CD4-positive, alpha-beta T cell (primary cell): ENCODE data around the gene UGT1A5. TPM values are rescaled to one million over a fixed set of nuclear protein-coding genes. Genes with fewer than 3 reads are reported as not detected.

Source experiments
- ATAC-seq: fragments of 200-7000 bp; cut with Tn5 transposase; one replicate; pipeline ENCODE4 v1.10.0; 2022; ENCODE audit warnings: mild to moderate bottlenecking; ENCODE audit not compliant: poor library complexity
- CTCF ChIA-PET: fragments of 350-600 bp; sonication (Branson Sonifier 250); formaldehyde crosslinking; loops from one replicate; lab custom pipeline; 2021; ENCODE audit warnings: antibody characterized with exemption, inconsistent platforms; lab: Charles Lee
- POLR2A ChIA-PET: fragments of 350-600 bp; sonication (Branson Sonifier 250); formaldehyde crosslinking; loops from one replicate; lab custom pipeline; 2021; ENCODE audit warnings: antibody characterized with exemption, inconsistent platforms; lab: Charles Lee
- DNase-seq, 14 experiments: peaks; one replicate each; pipeline ENCODE4 v3.0.0-alpha.2; 2013 to 2020; ENCODE audit warnings: mixed read lengths in 2 of 14
- H3K27ac ChIP-seq, 2 donors: one replicate each; pipeline versions ENCODE4 v1.5.1 to v1.7.0; 2013; ENCODE audit warnings: low read length in 2 of 2, low read depth in 1 of 2, mild to moderate bottlenecking in 1 of 2
- H3K27me3 ChIP-seq, 2 experiments: 1 replicate in 1 of 2; 2 replicates in 1 of 2; pipeline versions ENCODE4 v1.6.1 to v1.7.0; 2013; ENCODE audit warnings: low read length in 2 of 2, control low read depth in 1 of 2, mild to moderate bottlenecking in 1 of 2, moderate library complexity in 1 of 2; ENCODE audit not compliant: insufficient read depth in 2 of 2, control insufficient read depth in 1 of 2
- H3K36me3 ChIP-seq: one replicate; pipeline ENCODE4 v1.6.1; 2013; ENCODE audit warnings: low read length, control low read depth; ENCODE audit not compliant: insufficient read depth
- H3K4me1 ChIP-seq: one replicate; pipeline ENCODE4 v1.6.1; 2013; ENCODE audit warnings: low read length, control low read depth; ENCODE audit not compliant: insufficient read depth
- H3K4me3 ChIP-seq: one replicate; pipeline ENCODE4 v1.5.1; 2013; ENCODE audit warnings: mild to moderate bottlenecking, low read length, moderate library complexity
- H3K9me3 ChIP-seq, 2 experiments: 1 replicate in 1 of 2; 2 replicates in 1 of 2; pipeline versions ENCODE4 v1.6.1 to v1.7.0; 2013; ENCODE audit warnings: low read length in 2 of 2, mild to moderate bottlenecking in 2 of 2, control low read depth in 1 of 2, moderate library complexity in 1 of 2; ENCODE audit not compliant: control insufficient read depth in 1 of 2, insufficient read depth in 1 of 2
- H3K27ac Mint-ChIP-seq: one replicate; pipeline ENCODE4 v1.8.0; 2020; ENCODE audit warnings: mixed read lengths
- H3K27me3 Mint-ChIP-seq: one replicate; pipeline ENCODE4 v1.8.0; 2021; ENCODE audit warnings: mixed read lengths
- H3K36me3 Mint-ChIP-seq: one replicate; pipeline ENCODE4 v1.8.0; 2021; ENCODE audit warnings: low read depth, mixed read lengths
- H3K4me1 Mint-ChIP-seq: one replicate; pipeline ENCODE4 v1.8.0; 2021; ENCODE audit warnings: low read depth, mixed read lengths
- H3K4me3 Mint-ChIP-seq: one replicate; pipeline ENCODE4 v1.8.0; 2020; ENCODE audit warnings: mild to moderate bottlenecking, mixed read lengths
- H3K9me3 Mint-ChIP-seq: one replicate; pipeline ENCODE4 v1.8.0; 2020; ENCODE audit warnings: mixed read lengths
- intact Hi-C, 2 experiments: fragments of 100-400 bp; cut with DNase I in 1 of 2; cut with micrococcal nuclease in 1 of 2; formaldehyde crosslinking; loops; one replicate each; pipeline versions ENCODE4 v1.15.1 to v1.9.0; 2023 to 2025; cut with DNase I, micrococcal nuclease
- total RNA-seq, 174 experiments: library from RNA in 2 of 174; stranded (reverse) in 2 of 174; gene quantifications; one replicate each; pipeline ENCODE4 v1.2.3 and lab custom pipeline; 2021 to 2026
- TF ChIP-seq, protein P1 (sequence below): fragments of 200-600 bp; IDR thresholded peaks from one replicate; pipeline ENCODE4 v1.8.0; 2022; ENCODE audit warnings: antibody characterized with exemption, mild to moderate bottlenecking

The UGT1A5 gene
- total RNA-seq, 2 experiments from 2014 or later: not detected

DNA sequence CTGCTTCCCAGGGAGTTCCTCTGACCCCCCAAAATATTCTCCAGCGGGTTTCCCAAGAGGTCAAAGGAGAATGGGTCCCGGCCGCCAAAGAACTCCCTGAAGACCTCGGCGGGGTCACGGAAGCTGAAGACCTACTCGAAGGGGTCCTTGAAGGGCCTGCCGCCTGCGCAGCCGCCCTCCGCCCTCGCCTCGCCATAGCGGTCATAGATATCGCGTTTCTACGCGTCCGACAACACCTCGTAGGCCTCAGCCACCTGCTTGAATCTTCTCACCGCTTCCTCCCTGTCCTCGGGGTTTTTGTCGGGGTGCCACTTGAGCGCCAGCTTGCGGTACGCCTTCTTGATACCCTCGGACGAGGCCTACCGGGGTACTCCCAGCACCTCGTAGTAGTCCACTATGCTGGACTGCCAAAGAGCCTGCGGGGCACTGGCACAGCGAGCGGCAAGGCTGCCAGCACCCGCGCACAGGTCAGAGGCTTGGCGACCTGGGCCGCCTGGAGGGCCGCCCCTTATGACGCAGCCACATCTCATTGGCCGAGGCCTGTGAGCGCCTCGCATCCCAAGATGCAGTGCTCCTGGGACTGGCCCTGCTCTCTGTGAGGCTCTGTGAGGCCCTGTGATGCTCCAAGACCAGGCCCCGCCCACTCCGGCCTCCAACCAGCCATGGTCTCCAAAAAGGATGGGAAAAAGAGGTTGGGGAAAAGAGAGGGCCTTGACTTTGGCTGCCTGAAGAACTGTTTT is 42.3 kb downstream of the UGT1A5 start:
- TF ChIP-seq, protein P1, sequence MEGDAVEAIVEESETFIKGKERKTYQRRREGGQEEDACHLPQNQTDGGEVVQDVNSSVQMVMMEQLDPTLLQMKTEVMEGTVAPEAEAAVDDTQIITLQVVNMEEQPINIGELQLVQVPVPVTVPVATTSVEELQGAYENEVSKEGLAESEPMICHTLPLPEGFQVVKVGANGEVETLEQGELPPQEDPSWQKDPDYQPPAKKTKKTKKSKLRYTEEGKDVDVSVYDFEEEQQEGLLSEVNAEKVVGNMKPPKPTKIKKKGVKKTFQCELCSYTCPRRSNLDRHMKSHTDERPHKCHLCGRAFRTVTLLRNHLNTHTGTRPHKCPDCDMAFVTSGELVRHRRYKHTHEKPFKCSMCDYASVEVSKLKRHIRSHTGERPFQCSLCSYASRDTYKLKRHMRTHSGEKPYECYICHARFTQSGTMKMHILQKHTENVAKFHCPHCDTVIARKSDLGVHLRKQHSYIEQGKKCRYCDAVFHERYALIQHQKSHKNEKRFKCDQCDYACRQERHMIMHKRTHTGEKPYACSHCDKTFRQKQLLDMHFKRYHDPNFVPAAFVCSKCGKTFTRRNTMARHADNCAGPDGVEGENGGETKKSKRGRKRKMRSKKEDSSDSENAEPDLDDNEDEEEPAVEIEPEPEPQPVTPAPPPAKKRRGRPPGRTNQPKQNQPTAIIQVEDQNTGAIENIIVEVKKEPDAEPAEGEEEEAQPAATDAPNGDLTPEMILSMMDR: no peak
- Histone ChIP-seq H3K36me3 (no peaks in the 10 kb centered on the region), H3K9me3 (peaks cover 0 to 16% of the 10 kb centered on the region in 2 experiments), H3K4me1 (no peaks in the 10 kb centered on the region), H3K27ac (no peak overlapping the region), H3K27me3 (no peaks in the 10 kb centered on the region), H3K4me3 (no peak overlapping the region)
- H3K36me3 Mint-ChIP-seq: no peaks in the 10 kb centered on the region
- no peak overlapping the region for H3K4me3 Mint-ChIP-seq
- ATAC-seq: no peak
- H3K9me3 Mint-ChIP-seq: peaks cover 7% of the 10 kb centered on the region
- POLR2A ChIA-PET: no interaction called here
- no peak overlapping the region for H3K27ac Mint-ChIP-seq
- peaks cover 29% of the 10 kb centered on the region for H3K27me3 Mint-ChIP-seq
- DNase-seq: no peak
- CTCF ChIA-PET: no interaction called here
- H3K4me1 Mint-ChIP-seq: no peaks in the 10 kb centered on the region
- intact Hi-C loops: no loop called here

DNA sequence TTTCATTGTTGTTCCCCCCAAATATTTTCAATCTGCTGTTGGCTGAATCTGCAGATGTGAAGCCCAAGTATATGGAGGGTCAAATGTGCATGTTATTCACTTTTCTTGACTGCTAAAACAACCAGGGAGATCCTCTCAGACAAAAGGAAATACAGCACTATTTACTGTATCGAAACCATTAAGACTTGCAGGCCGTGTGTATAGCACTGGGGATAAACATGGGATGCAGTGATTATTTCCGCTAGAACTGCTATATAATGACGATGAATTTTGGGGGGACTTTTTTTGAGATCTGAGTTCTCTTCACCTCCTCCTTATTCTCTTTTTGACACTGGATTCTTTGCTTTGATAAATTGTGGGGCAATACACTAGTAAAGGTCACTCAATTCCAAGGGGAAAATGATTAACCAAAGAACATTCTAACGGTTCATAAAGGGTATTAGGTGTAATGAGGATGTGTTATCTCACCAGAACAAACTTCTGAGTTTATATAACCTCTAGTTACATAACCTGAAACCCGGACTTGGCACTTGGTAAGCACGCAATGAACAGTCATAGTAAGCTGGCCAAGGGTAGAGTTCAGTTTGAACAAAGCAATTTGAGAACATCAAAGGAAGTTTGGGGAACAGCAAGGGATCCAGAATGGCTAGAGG is 43.8 kb downstream of the UGT1A5 start:
- ATAC-seq: no peak
- no peak overlapping the region for H3K4me3 ChIP-seq
- peaks cover 0 to 7% of the 10 kb centered on the region in 2 experiments for H3K9me3 ChIP-seq
- H3K27ac ChIP-seq: no peak overlapping the region
- Mint-ChIP-seq H3K9me3 (peaks cover 3% of the 10 kb centered on the region), H3K27ac (no peak overlapping the region), H3K36me3 (no peaks in the 10 kb centered on the region), H3K27me3 (peaks cover 23% of the 10 kb centered on the region), H3K4me1 (no peaks in the 10 kb centered on the region), H3K4me3 (no peak overlapping the region)
- POLR2A ChIA-PET: no interaction called here
- no peaks in the 10 kb centered on the region for H3K36me3 ChIP-seq
- intact Hi-C loops: no loop called here
- TF ChIP-seq, protein P1: no peak
- H3K4me1 ChIP-seq: no peaks in the 10 kb centered on the region
- CTCF ChIA-PET: no interaction called here
- DNase-seq: no peak
- H3K27me3 ChIP-seq: no peaks in the 10 kb centered on the region

- ChIA-PET CTCF (no interaction called here), POLR2A (no interaction called here)
- H3K4me1 Mint-ChIP-seq: no peaks in the 10 kb centered on the region
- Histone ChIP-seq H3K27me3 (no peaks in the 10 kb centered on the region), H3K9me3 (peaks cover 0 to 7% of the 10 kb centered on the region in 2 experiments), H3K4me3 (no peak overlapping the region), H3K27ac (no peak overlapping the region), H3K36me3 (no peaks in the 10 kb centered on the region), H3K4me1 (no peaks in the 10 kb centered on the region)
- H3K4me3 Mint-ChIP-seq: no peak overlapping the region
- intact Hi-C loops: no loop called here
- TF ChIP-seq, protein P1: no peak
- H3K36me3 Mint-ChIP-seq: no peaks in the 10 kb centered on the region
- DNase-seq: no peak
- no peak for ATAC-seq
- H3K27ac Mint-ChIP-seq: no peak overlapping the region
- H3K27me3 Mint-ChIP-seq: peaks cover 16% of the 10 kb centered on the region
- no peaks in the 10 kb centered on the region for H3K9me3 Mint-ChIP-seq
Measured at GRCh38 chr2:233758141-233758540, 45.4 kb downstream of the UGT1A5 start.
